HG03571 (cell line): ENCODE data around the gene ROBO4.

Source experiments
- ATAC-seq: cut with Tn5 transposase; IDR thresholded peaks from one replicate; pipeline ENCODE4 v1.9.1; 2021; ENCODE audit not compliant: unreplicated experiment

Gene ROBO4

DNA sequence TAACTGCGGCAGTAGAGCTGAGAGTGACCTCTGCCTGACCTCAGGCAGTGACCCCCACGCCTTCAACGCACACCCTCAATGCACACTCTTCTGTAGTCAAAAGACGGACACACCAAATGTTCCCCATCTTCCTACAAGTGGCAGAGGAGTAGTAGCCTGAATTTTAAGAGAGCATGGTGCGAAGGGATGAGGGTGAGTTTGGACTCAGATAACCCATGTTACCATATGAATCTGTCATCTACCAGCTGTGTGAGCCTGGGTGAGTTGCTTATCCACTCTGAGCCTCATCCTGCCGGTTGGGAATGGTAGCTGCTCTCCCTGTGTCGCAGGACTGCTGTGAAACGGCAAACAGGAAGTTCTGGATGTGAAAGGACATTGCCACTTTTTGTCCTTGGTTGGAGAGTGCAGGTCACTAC is 53.0 kb downstream of the ROBO4 start:
- ATAC-seq, result no peak

GRCh38 chr11:124843616-124843910 is 54.1 kb downstream of the ROBO4 start:
- ATAC-seq, result no peak

DNA sequence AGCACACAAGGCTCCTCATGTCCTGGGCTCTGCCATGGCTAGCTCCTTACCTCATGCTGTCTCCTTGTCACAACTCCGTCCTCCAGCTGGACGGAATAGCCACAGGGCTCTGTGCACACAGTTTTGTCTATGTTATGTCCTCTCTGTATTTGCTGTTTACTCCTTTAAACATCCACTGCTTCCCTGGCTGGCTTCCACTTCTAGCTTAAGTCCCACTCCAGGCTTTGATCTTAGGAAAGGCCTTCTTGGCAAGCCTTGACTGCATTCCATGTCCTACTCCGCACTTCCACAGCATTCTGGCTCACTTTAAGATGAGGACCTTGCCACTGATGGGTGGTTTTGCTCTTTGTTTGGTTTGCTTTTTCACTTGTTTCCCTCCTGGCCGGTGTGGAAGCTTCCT is 55.4 kb downstream of the ROBO4 start:
- ATAC-seq, result no peak

DNA sequence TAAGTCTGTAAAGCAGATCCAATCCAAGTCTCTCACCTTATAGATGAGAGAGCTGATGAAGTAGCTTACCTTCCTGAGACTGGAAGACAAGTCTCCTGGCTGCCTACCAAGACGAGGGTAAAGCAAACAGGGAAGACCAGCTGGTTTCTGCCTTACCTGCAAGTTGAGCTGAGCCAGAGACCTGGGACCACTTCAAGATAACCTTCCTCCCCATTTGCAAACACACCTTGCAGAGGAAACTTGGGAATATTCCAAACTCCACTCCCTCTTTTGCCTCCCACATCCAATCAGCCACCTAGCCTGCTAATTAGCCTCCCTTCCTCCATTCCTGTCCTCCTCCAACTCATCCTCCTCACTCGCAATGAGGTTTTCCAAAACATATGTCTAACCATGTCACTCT is 55.8 kb downstream of the ROBO4 start:
- ATAC-seq, result no peak

- ATAC-seq, result no peak
Observed at GRCh38 chr11:124841201-124841600, 56.5 kb downstream of the ROBO4 start.

GRCh38 chr11:124840666-124841065 is 57.0 kb downstream of the ROBO4 start:
- ATAC-seq, result no peak

DNA sequence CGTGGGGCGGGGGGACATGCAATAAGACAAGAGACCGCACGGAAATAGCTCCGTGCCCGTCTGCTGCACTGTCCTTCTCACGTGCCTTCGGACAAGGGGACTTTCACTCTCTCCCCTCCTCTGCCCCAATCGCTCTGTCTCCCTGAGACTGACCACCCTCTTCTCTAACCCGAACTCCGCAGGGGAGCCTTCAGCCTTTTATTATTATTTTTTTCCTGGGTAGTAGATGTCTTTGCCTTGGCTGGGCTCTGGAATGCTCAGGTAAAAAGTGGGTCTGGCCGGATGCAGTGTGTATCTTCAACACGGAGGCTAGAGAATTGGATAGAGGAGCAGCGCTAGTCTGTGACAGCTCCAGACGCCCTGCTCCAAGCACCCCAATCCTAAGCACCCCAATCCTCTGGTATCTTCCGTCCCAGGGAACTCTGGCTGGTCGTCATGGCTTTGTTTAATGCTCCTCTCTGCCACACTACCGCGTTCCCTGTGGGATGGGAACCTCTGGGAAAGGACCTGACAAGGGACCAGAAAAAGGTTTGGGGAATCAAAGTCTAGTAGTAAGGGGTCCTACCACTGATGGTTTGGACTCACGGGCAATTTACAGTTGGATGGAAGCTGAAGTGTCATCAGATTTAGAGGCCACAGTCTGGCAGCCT is 57.6 kb downstream of the ROBO4 start:
- no peak for ATAC-seq

DNA sequence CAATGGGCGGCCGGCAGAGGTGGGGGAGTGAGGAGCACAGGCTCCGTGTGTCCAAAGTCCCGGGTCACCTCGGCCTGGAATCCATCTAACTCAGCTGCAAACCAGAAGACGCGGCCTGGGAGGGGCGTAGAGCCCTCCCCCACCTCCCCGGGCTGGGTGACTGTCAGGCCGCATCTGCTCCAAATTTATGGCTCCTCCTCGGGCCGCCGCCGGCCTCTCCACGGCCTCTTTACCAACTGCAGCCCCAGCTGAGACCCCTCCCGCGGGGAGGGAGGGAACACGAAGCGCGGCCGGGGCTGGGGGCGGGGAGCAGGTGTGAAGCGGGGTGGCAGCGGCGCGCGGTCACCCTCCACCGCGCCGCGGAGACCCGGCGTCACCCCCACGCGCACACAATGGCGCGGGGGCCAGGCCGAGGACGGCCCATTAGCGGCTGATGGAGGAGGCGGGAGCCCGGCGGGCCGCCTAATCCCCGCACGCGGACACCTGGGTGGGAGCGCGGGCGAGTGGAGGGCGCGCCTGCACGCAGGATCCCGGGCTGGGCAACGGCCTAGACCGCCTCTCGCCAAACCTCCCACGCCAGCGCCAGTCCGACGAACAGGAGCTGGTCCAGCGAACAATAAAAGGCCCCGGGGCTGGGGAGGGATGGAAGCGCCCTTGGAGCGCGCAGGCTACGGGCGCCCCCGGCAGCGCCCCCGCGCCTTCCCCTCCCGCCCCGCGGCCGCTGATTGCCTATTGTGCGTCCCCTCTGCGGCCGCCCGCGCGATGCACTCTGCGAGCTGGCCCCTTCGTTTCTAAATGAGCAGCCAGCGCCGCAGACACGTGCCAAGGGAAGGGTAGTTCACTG is 58.3 kb downstream of the ROBO4 start:
- ATAC-seq, result no peak

- ATAC-seq, result no peak
Observed at GRCh38 chr11:124838805-124839127, 58.9 kb downstream of the ROBO4 start.

- ATAC-seq, result no peak
Observed at GRCh38 chr11:124837491-124837856, 60.2 kb downstream of the ROBO4 start.

GRCh38 chr11:124835918-124836317 is 61.7 kb downstream of the ROBO4 start:
- no peak for ATAC-seq

DNA sequence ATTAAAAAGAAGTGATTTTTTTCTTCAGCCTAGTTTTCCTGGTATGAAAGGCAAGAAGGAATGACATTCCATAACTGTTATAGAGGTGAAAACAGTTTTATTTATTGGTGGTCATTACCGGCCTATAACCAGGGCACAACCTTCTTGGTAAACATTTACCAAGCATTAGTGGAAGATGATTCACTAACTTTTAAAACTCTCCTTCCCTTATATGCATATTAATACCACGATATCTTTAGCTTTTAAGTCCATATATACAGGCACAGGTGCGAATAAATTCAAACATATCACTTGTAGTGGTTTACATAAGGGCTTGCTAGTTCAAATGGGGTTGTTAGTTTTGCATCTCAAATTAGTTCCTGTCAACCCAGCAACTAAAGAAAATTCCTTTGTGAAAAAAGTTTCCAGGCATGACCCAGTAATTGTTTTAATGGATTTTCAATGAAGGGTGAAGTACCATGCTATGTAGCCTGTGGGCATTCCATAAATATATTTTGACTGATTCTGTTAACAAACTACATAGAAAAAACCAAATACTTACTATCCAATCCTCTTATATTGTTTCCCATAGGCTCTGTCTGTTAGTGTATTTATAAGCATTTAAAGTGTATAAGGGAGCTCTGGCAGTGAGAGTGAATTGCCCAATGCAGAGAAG is 63.0 kb downstream of the ROBO4 start:
- no peak for ATAC-seq
